ENCODE results near the gene ADK. TPM values are rescaled to one million over a fixed set of nuclear protein-coding genes. Genes with fewer than 3 reads are reported as not detected.

Gene ADK
- total RNA-seq, 1 donor from 2014 or later: 53.7 TPM

- Histone ChIP-seq H3K36me3 (ENCODE audit: control insufficient read depth, insufficient read depth, low read length) (no peaks in the 10 kb centered on the region), H3K27me3 (ENCODE audit: control insufficient read depth, insufficient read depth, low read length) (no peaks in the 10 kb centered on the region), H3K4me3 (ENCODE audit: low read depth, low read length) (no peak overlapping the region)
- DNase-seq (ENCODE audit: low read depth): peak; percentile 46
- no peak for FAIRE-seq
- no peak for TF ChIP-seq CTCF (IDR thresholded peaks at IDR 0.05; ENCODE audit: insufficient read depth, low read length, severe bottlenecking)
These were observed 98.8 kb downstream of the ADK start for GRCh38 chr10:74249865-74250264.

GRCh38 chr10:74255214-74255613 is 104.2 kb downstream of the ADK start:
- no peak for TF ChIP-seq CTCF (IDR thresholded peaks at IDR 0.05; ENCODE audit: insufficient read depth, low read length, severe bottlenecking)
- Histone ChIP-seq H3K4me3 (ENCODE audit: low read depth, low read length) (no peak overlapping the region), H3K36me3 (ENCODE audit: control insufficient read depth, insufficient read depth, low read length) (no peaks in the 10 kb centered on the region), H3K27me3 (ENCODE audit: control insufficient read depth, insufficient read depth, low read length) (no peaks in the 10 kb centered on the region)
- FAIRE-seq (no peak), DNase-seq (ENCODE audit: low read depth) (peak; percentile 23)

GRCh38 chr10:74255888-74256357 is 104.9 kb downstream of the ADK start:
- FAIRE-seq: no peak
- Histone ChIP-seq H3K4me3 (ENCODE audit: low read depth, low read length) (no peak overlapping the region), H3K27me3 (ENCODE audit: control insufficient read depth, insufficient read depth, low read length) (no peaks in the 10 kb centered on the region), H3K36me3 (ENCODE audit: control insufficient read depth, insufficient read depth, low read length) (peaks cover 1% of the 10 kb centered on the region)
- TF ChIP-seq CTCF (IDR thresholded peaks at IDR 0.05; ENCODE audit: insufficient read depth, low read length, severe bottlenecking): no peak
- peak; percentile 47 for DNase-seq (ENCODE audit: low read depth)

DNA sequence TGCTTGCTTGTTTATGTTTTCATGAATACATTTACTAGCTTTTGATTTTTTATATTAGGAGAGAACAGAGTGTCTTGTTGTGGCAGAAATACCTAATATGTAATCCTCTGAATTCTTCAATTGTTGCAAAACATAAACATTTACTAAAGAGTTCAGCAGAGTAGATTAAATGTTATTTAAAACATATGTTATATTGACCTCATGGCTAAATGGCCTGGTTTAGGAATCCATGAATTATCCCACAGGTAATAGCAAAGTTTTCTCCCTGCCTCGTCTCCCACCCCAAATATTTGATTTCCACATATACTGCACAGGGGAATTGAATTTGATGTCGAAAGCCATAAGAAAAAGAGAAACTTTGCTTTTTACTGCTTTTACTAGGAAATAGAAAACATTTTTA is 111.8 kb downstream of the ADK start:
- no peak overlapping the region for H3K4me3 ChIP-seq (ENCODE audit: low read depth, low read length)
- no peaks in the 10 kb centered on the region for H3K27me3 ChIP-seq (ENCODE audit: control insufficient read depth, insufficient read depth, low read length)
- peaks cover 1% of the 10 kb centered on the region for H3K36me3 ChIP-seq (ENCODE audit: control insufficient read depth, insufficient read depth, low read length)
- TF ChIP-seq CTCF (IDR thresholded peaks at IDR 0.05; ENCODE audit: insufficient read depth, low read length, severe bottlenecking): no peak
- FAIRE-seq (no peak), DNase-seq (ENCODE audit: low read depth) (no peak)

GRCh38 chr10:74263996-74264395 is 113.0 kb downstream of the ADK start:
- no peak for DNase-seq (ENCODE audit: low read depth)
- no peak for FAIRE-seq
- Histone ChIP-seq H3K4me3 (ENCODE audit: low read depth, low read length) (no peak overlapping the region), H3K27me3 (ENCODE audit: control insufficient read depth, insufficient read depth, low read length) (no peaks in the 10 kb centered on the region), H3K36me3 (ENCODE audit: control insufficient read depth, insufficient read depth, low read length) (peaks cover 1% of the 10 kb centered on the region)
- no peak for TF ChIP-seq CTCF (IDR thresholded peaks at IDR 0.05; ENCODE audit: insufficient read depth, low read length, severe bottlenecking)

DNA sequence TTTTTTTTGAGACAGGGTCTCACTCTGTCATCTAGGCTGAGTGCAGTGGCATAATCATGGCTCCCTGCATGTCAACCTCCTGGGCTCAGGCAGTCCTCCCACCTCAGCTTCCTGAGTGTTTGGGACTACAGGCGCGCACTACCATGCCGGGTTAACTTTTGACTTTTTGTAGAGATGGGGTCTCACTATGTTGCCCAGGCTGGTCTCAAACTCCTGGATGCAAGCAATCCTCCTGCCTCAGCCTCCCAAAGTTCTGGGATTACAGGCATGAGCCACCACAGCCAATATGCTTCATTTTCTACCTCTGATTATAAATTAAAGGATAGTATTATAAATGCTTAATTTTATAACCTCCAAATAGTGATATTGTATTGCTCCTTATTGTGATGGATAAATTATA is 121.3 kb downstream of the ADK start:
- FAIRE-seq: no peak
- TF ChIP-seq CTCF (IDR thresholded peaks at IDR 0.05; ENCODE audit: insufficient read depth, low read length, severe bottlenecking): no peak
- no peak for DNase-seq (ENCODE audit: low read depth)

More for the DNA sequence above, 121.3 kb downstream of the ADK start:
- Histone ChIP-seq H3K36me3 (ENCODE audit: control insufficient read depth, insufficient read depth, low read length) (peaks cover 1% of the 10 kb centered on the region), H3K4me3 (ENCODE audit: low read depth, low read length) (no peak overlapping the region), H3K27me3 (ENCODE audit: control insufficient read depth, insufficient read depth, low read length) (no peaks in the 10 kb centered on the region)

All from bronchial epithelial cell (primary cell).